Measurements from ENCODE around the gene TASL. TPM values are rescaled to one million over a fixed set of nuclear protein-coding genes. Genes with fewer than 3 reads are reported as not detected.

The TASL gene
- not detected in 2 replicates for total RNA-seq

GRCh38 chrX:30577362-30577991 lies at the start of gene TASL:
TASL (minus strand) TSS chrX:30577766; CDS start chrX:30560355, 17,411 bp downstream.

Other genes starting within 250 kb of the TASL start
- 1.1 and 4.3 TPM in 2 replicates for gene GK, start 75.7 kb upstream of the TASL start, total RNA-seq